ENCODE measurements around the gene USP12.

DNA sequence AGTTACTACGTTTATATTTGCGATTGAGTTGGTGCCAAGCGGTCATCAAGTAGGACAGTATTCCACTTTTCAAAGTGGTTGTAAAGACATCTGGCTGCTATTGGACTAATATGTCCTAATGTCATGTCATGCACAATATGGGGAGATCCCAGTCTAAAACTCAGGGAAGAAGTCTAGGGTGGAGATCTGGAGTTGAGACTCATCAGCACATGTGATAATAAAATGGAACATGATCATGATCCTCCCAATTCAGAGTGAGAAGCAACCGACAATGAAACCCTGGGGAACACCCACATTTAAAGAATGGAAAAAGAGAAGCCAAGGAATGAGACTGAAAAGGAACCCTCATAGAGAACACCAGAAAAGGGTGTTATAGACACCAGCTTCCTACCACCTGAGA lies 80.2 kb downstream of the USP12 start:
- TF ChIP-seq FOXA1 (IDR thresholded peaks at IDR 0.05): no peak
- TF ChIP-seq, protein P1, sequence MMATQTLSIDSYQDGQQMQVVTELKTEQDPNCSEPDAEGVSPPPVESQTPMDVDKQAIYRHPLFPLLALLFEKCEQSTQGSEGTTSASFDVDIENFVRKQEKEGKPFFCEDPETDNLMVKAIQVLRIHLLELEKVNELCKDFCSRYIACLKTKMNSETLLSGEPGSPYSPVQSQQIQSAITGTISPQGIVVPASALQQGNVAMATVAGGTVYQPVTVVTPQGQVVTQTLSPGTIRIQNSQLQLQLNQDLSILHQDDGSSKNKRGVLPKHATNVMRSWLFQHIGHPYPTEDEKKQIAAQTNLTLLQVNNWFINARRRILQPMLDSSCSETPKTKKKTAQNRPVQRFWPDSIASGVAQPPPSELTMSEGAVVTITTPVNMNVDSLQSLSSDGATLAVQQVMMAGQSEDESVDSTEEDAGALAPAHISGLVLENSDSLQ (IDR thresholded peaks at IDR 0.05): no peak

All from HEK293T (cell line).